ENCODE data around the gene CHRNE. TPM values are rescaled to one million over a fixed set of nuclear protein-coding genes. Genes with fewer than 3 reads are reported as not detected.
"Not testable (repeated sequence)": the region's sequence is repeated elsewhere in the genome, so short reads cannot be mapped to it uniquely, and the experiment has no call there.

The CHRNE gene
- total RNA-seq, 6 experiments from 2014 or later: 1.4 to 2.9 (median 2.0) TPM

GRCh38 chr17:4859816-4860625 lies 42.9 kb downstream of the CHRNE start:
- Histone ChIP-seq H3K4me3 (no peak overlapping the region), H3K9me3 (no peaks in the 10 kb centered on the region), H3K4me1 (no peaks in the 10 kb centered on the region), H3K36me3 (no peaks in the 10 kb centered on the region), H3K27me3 (no peaks in the 10 kb centered on the region), H3K27ac (no peak overlapping the region)
- TF ChIP-seq POLR2A (IDR thresholded peaks at IDR 0.05) (no peak), CTCF (IDR thresholded peaks at IDR 0.05) (no peak)
- intact Hi-C loops (cut with DNase I): no loop called here
- WGBS (ENCODE audit: insufficient coverage, low coverage, low lambda C conversion rate, missing lambda C conversion rate): 89% methylated on average over 27 of the region's 32 CpGs
- ATAC-seq (no peak), DNase-seq (no peak)

GRCh38 chr17:4858882-4859260 lies 44.0 kb downstream of the CHRNE start:
- 40% methylated on average over 5 of the region's 5 CpGs for WGBS (ENCODE audit: insufficient coverage, low coverage, low lambda C conversion rate, missing lambda C conversion rate)

GRCh38 chr17:4858068-4858881 lies 44.6 kb downstream of the CHRNE start:
- WGBS (ENCODE audit: insufficient coverage, low coverage, low lambda C conversion rate, missing lambda C conversion rate): 62% methylated on average over 6 of the region's 7 CpGs
- no peaks in the 10 kb centered on the region for H3K27me3 ChIP-seq
- DNase-seq (no peak), ATAC-seq (peak; percentile 62 to 79 (median 72))
- H3K4me1 ChIP-seq: no peaks in the 10 kb centered on the region
- intact Hi-C loops (cut with DNase I): no loop called here
- H3K9me3 ChIP-seq: no peaks in the 10 kb centered on the region
- TF ChIP-seq POLR2A (IDR thresholded peaks at IDR 0.05) (no peak), CTCF (IDR thresholded peaks at IDR 0.05) (no peak)
- no peak overlapping the region for H3K4me3 ChIP-seq
- H3K36me3 ChIP-seq: no peaks in the 10 kb centered on the region
- peak overlapping the region; percentile 9 to 40 (median 17) for H3K27ac ChIP-seq

More at GRCh38 chr17:4858882-4859260, 44.0 kb downstream of the CHRNE start:
- DNase-seq (peak in 1 of 3 donors; percentile 52), ATAC-seq (peak; percentile 39 to 74 (median 51))
- intact Hi-C loops (cut with DNase I): no loop called here
- H3K27me3 ChIP-seq: no peaks in the 10 kb centered on the region
- no peaks in the 10 kb centered on the region for H3K9me3 ChIP-seq
- no peaks in the 10 kb centered on the region for H3K36me3 ChIP-seq
- TF ChIP-seq POLR2A (IDR thresholded peaks at IDR 0.05) (no peak), CTCF (IDR thresholded peaks at IDR 0.05) (no peak)
- H3K4me3 ChIP-seq: no peak overlapping the region
- no peaks in the 10 kb centered on the region for H3K4me1 ChIP-seq
- H3K27ac ChIP-seq: peak overlapping the region; percentile 9 to 40 (median 17)

- DNase-seq; ATAC-seq; H3K4me1 ChIP-seq; H3K36me3 ChIP-seq; H3K9me3 ChIP-seq; H3K27me3 ChIP-seq; intact Hi-C loops (cut with DNase I); H3K4me3 ChIP-seq: not testable (repeated sequence)
- 73% methylated on average over 3 of the region's 7 CpGs for WGBS (ENCODE audit: insufficient coverage, low coverage, low lambda C conversion rate, missing lambda C conversion rate)
- peak overlapping the region in 1 of 3 donors; percentile 40 for H3K27ac ChIP-seq
Measured at GRCh38 chr17:4857347-4857746, 45.6 kb downstream of the CHRNE start.

GRCh38 chr17:4856937-4857314 lies 46.0 kb downstream of the CHRNE start:
- no peak for TF ChIP-seq POLR2A (IDR thresholded peaks at IDR 0.05)
- no peak for TF ChIP-seq CTCF (IDR thresholded peaks at IDR 0.05)
- ATAC-seq: no peak
- 100% methylated on average over 1 of the region's 7 CpGs for WGBS (ENCODE audit: insufficient coverage, low coverage, low lambda C conversion rate, missing lambda C conversion rate)
- Histone ChIP-seq H3K4me3 (no peak overlapping the region), H3K4me1 (no peaks in the 10 kb centered on the region), H3K27ac (no peak overlapping the region), H3K27me3 (no peaks in the 10 kb centered on the region), H3K9me3 (no peaks in the 10 kb centered on the region), H3K36me3 (no peaks in the 10 kb centered on the region)
- intact Hi-C loops (cut with DNase I): no loop called here
- DNase-seq: no peak
